Measurements from ENCODE around the gene DSTN.
"Not testable (repeated sequence)": the region's sequence is repeated elsewhere in the genome, so short reads cannot be mapped to it uniquely, and the experiment has no call there.

The DSTN gene

GRCh38 chr20:17650301-17651128 is 80.6 kb downstream of the DSTN start:
- DNase-seq (ENCODE audit: low read depth in 2 of 2), result no peak

DNA sequence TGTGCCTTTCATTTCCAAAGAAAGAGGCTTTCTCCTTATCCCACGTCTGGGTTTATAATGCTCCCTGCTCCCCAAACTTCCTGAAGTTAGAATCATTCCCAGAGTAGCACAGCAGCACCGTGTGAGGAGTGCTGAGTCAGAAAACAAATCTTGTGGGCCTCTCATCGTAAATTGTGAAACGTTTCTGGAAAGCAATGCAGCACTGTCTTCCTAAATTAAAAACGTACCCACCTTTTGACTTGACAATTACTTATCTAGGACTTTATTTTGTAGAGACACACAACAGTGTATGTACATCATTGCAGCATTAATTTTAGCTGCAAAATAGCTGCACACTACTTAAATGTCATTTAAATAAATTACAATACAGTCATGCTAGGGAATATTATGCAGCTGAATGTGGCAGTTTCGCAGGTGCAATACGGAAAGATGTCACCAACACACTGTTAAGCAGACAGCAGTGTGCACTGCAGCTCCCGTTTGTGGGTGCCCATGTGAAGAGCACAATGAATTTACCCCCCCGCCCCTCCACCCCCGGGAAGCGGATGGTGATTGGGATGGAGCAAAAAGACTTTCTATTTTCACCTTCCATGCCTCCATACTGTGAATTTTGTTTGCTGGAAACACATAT is 81.4 kb downstream of the DSTN start:
- DNase-seq (ENCODE audit: low read depth in 2 of 2), result no peak

DNA sequence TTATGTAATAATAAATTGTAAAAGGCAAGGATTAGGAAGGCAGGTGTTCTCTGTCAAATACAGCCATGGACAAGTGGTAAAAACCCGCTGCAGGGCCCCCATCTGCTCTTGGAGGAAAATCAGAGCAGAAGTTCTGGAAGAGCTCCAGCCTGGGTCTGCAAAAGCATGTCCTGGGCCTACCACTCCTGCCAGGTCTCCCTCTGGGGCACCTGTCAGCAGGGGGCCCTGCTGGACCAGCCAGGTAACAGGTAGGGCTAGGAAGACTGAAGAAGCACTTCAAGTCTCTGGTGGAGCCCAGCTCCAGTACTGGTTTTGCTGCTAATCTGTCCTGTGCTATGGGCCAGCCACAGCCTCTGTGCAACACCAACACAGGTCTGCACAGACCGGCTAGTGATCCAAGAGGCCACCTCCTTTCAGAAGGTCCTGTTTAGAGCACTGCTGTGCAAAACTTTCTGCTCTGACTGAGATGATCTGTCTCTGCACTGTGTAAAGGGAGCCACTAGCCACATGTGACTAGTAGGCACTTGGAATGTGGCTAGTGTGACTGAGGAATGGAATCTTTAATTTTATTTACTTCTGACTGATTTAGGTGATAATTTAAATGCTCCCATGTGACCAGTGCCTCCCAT is 82.0 kb downstream of the DSTN start:
- no peak for DNase-seq (ENCODE audit: low read depth in 2 of 2)

GRCh38 chr20:17652411-17652810 is 82.5 kb downstream of the DSTN start:
- DNase-seq (ENCODE audit: low read depth in 2 of 2), result no peak

DNA sequence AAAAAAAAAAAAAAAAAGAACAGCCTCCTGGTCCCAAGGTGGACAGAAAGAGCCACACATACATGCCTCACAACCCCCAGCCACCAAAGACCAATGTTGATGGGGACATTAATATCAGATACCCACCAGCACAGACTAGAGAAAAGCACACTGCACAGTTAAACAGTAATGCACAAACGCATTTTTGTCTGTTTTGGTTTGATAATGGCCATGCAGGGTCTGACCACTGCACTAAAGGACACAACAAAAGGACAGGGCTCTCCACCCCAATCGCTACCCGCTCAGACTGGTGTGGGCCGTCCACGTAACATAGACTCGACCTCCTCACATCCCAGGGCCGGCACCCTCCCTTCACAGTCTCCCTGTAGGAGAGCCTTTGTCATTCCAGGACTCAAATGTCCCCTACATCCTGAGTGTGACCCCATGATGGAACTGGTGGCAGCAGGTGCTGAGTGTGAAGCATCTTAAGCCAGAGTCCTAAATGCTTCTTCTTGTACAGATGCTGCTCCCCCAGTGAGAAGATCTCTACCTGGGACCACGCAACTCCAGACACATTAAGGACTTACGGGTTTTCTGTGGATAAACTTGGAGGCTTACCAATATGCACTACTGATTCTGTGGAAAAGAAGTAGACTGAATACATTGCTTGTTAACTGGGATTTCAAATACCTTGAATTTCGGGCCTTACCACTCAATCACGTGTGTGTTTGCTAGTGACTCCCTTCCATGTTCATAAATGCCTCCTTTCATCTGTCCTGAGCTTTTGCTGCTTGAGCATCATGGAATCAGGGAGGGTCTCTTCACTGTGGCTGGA is 84.2 kb downstream of the DSTN start:
- DNase-seq (ENCODE audit: low read depth in 2 of 2), result no peak

DNA sequence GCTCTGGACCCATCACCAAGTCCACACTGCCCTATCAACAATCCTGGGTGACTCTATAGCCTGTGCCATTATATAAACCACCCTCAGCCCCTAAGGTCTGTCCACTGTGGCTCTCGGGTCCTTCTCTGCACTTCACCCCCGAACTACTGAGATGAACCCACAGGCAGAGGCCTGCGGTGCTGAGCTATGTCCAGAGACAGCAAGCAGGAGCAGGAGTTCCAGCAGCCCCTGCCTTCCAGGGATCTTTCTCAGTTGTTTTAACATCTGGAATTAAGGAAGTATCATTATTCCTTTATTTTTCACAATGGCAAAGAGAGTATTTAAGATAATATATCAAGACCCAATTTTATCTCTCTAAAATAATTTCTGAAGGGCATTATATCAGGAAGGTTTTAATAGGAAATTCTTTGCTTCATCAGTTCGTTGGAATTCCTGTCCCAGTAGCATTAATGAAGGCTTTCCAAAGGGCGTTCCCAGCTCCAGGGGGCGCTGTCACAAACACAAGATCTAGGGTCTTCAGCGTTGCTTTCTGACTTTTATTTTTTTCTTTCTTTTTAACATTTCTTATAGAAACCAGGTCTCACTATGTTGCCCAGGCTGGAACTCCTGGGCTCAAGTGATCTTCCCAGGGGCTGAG is 84.9 kb downstream of the DSTN start:
- no peak for DNase-seq (ENCODE audit: low read depth in 2 of 2)

GRCh38 chr20:17655286-17655651 is 85.4 kb downstream of the DSTN start:
- DNase-seq (ENCODE audit: low read depth in 2 of 2), result no peak

DNA sequence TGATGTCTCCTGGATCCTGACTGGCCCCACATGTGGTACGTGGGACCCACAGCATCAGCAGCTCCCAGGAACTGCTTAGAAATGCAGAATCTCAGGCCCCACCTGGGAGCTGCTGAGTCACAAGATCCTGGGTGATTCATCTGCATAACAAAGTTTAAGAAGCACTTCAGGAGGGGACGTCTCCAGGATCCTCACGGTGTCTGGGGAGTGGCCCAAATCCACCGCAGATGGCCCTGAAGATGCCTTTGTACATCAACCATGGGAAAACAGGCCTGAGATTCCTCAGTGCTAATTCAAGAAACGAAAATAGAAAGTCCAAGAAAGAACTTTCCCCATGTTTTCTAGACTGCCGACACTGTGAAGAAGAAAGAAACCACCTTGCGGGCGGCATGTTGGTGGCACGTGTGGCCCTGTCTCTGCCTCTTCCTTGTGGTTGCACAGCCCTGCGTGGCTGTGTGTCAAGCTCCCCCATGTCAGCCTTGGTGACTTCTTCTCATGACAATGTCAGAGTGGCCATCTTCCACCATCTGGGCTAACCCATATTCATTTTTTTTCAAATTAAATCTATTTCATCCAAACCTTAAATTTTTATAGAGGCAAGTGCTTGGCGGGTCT is 86.1 kb downstream of the DSTN start:
- no peak for DNase-seq (ENCODE audit: low read depth in 2 of 2)

DNA sequence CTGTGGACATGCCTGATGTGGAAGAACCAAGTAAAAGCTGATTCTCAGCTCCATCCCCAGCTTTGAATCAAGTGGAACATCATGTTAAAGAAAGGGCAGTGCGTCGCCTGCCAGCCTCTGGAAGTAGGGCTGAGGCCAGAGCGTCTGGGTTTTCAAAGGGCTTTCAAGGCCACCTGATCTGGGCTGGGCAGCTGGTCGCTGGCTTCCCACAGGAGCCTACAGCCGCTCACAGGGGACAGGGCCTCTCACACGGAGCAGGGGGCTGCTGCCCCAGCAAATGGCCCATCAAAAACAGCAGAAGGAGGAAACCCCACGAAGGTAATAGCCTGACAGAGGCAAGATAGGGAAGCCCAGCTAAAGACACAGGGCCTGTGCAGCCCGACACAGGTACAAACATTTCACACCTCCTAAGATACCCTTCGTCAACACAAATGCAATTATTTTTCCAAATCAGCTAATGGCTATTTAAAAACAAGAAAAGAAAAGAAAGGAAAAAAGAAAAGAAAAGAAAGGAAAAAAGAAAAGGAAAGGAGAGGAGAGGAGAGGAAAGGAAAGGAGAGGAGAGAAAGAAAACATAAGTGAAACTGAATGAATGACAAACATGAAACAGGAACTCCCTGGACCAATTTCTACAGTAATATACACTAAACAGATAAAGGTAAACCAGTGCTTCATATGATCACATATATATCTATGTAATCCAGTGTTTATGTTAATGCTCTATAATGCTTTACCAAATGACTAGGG is 87.4 kb downstream of the DSTN start:
- DNase-seq (ENCODE audit: low read depth in 2 of 2), result no peak

GRCh38 chr20:17657898-17658647 is 88.2 kb downstream of the DSTN start:
- DNase-seq (ENCODE audit: low read depth in 2 of 2), result no peak

DNA sequence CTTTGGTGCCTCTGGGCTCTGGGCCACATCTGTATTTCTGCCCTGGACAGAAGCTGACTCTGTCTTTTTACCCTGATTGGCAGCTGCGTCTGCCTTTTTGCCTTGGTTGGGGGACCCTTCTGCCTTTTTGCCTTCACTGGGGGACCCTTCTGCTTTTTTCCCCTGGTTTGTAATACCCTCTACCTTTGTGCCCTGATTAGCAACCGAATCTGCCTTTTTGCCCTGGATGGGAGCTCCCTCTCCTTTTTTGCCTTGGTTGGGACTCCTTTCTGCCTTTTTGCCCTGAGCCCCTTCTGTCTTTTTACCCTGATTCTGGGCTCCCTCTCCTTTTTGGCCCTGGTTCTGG is 88.7 kb downstream of the DSTN start:
- no peak for DNase-seq (ENCODE audit: low read depth in 2 of 2)

GRCh38 chr20:17659344-17659743 is 89.5 kb downstream of the DSTN start:
- not testable (repeated sequence) for DNase-seq (ENCODE audit: low read depth in 2 of 2)

All from stimulated activated CD8-positive, alpha-beta memory T cell treated with anti-CD3 and anti-CD28 coated beads, Interleukin-15, amount 100 ng/mL, for 48 hours (primary cell).